ENCODE data around the gene NOL8.

The NOL8 gene

DNA sequence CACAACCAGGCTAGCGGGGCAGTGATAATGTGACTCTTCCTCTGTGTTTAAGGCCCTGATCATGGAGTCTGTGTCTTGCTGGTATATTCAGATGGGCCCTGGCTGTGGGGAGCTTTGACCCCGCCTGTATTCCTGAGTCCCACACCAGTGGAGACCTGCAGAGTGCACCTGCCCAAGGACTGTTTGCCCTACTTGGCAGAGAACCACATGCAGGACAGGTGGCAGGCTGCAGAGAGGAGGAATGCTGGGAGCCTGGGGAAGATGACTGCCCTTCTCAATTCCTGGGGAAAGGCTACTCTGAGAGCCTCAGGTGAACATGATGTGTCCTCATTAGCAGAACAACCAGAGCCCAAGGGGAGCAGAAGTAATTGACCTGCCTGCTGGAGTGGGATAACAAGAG, 67.8 kb downstream of the NOL8 start:
- DNase-seq = no peak

GRCh38 chr9:92254381-92255337, 70.5 kb downstream of the NOL8 start:
- no peak for DNase-seq

DNA sequence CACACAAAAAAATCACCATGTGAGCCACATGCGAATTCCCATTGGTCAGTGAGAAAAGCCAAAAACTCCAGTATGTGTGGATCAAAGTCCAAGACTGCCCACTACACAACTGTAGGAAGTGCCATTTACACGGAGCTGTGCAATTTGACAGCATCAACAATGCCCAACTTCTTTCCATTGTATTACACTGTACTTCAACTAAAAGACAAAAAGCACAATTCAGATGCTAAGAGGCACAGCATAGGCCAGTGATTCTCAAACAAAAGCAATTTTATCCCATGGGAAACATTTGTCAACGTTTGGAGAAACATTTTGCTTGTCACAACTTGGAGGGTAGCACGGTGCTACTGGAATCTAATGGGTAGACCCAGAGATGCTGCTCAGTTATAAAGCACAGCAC, 71.5 kb downstream of the NOL8 start:
- no peak for DNase-seq

DNA sequence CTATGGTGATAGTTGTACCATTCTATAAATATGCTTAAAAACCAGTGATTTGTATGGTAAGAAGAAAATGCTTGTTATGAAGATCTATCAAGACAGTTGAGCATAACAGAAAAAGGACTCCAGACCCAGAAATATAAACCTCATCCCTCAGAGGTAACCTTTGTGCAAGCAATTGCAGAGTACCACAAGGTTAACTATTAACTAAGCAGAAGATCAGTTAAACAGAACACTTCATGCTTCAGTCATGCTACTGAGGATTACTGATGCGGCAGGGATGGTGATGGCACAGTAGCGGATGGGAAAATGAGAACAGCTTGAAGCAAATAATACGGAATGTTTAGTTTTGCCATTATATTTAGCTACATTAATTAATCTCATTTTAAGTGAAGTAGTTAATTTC, 77.2 kb downstream of the NOL8 start:
- DNase-seq = no peak

All from activated T-cell treated with anti-CD3 and anti-CD28 coated beads, Interleukin-2, amount 50 U/mL, for 48 hours (primary cell).